ENCODE data around the gene BCL11A. TPM values are rescaled to one million over a fixed set of nuclear protein-coding genes. Genes with fewer than 3 reads are reported as not detected.
"Not testable (repeated sequence)": the region's sequence is repeated elsewhere in the genome, so short reads cannot be mapped to it uniquely, and the experiment has no call there.

BCL11A gene
- total RNA-seq, 2 experiments from 2014 or later: 2.3 to 3.3 TPM

DNA sequence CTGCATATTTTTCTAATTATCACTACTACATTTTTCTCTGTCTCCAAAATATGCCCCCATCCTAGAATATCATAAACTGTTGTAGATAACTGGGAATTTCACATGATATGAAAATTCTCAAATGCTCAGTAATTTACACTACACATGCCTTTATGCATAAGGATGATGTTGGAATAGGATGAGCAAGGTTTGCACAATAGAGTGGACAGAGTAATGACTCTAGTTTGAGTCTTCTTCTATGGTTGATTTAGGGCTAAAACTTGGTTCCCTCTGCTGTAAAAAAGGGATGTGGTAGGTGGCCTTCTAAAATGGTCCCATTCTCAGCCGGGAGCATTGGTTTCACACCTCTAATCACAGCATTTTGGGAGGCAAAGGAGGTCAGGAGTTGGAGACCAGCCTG, 129.9 kb downstream of the BCL11A start:
- Histone ChIP-seq H3K4me1 (ENCODE audit: insufficient read depth, low read length) (no peaks in the 10 kb centered on the region), H3K9me3 (ENCODE audit: control insufficient read depth in 1 of 2, insufficient read depth in 1 of 2, low read length in 2 of 2) (peaks cover 0 to 3% of the 10 kb centered on the region in 2 experiments), H3K36me3 (ENCODE audit: insufficient read depth, low read length) (no peaks in the 10 kb centered on the region), H3K27me3 (ENCODE audit: control insufficient read depth in 1 of 2, insufficient read depth in 2 of 2, low read length in 2 of 2) (peaks cover 0 to 2% of the 10 kb centered on the region in 2 experiments), H3K4me3 (ENCODE audit: low read length) (no peak overlapping the region), H3K27ac (ENCODE audit: low read depth in 1 of 2, low read length in 2 of 2) (no peak overlapping the region)
- intact Hi-C loops (cut with DNase I, micrococcal nuclease): no loop called here
- no peak overlapping the region for H3K27ac Mint-ChIP-seq
- no peaks in the 10 kb centered on the region for H3K36me3 Mint-ChIP-seq (ENCODE audit: low read depth)
- DNase-seq (no peak), ATAC-seq (ENCODE audit: poor library complexity) (no peak)
- no peaks in the 10 kb centered on the region for H3K27me3 Mint-ChIP-seq
- H3K9me3 Mint-ChIP-seq: no peaks in the 10 kb centered on the region
- H3K4me1 Mint-ChIP-seq (ENCODE audit: low read depth): no peaks in the 10 kb centered on the region
- TF ChIP-seq, protein P1, sequence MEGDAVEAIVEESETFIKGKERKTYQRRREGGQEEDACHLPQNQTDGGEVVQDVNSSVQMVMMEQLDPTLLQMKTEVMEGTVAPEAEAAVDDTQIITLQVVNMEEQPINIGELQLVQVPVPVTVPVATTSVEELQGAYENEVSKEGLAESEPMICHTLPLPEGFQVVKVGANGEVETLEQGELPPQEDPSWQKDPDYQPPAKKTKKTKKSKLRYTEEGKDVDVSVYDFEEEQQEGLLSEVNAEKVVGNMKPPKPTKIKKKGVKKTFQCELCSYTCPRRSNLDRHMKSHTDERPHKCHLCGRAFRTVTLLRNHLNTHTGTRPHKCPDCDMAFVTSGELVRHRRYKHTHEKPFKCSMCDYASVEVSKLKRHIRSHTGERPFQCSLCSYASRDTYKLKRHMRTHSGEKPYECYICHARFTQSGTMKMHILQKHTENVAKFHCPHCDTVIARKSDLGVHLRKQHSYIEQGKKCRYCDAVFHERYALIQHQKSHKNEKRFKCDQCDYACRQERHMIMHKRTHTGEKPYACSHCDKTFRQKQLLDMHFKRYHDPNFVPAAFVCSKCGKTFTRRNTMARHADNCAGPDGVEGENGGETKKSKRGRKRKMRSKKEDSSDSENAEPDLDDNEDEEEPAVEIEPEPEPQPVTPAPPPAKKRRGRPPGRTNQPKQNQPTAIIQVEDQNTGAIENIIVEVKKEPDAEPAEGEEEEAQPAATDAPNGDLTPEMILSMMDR (IDR thresholded peaks at IDR 0.05): no peak
- ChIA-PET POLR2A (no interaction called here), CTCF (no interaction called here)
- no peak overlapping the region for H3K4me3 Mint-ChIP-seq

DNA sequence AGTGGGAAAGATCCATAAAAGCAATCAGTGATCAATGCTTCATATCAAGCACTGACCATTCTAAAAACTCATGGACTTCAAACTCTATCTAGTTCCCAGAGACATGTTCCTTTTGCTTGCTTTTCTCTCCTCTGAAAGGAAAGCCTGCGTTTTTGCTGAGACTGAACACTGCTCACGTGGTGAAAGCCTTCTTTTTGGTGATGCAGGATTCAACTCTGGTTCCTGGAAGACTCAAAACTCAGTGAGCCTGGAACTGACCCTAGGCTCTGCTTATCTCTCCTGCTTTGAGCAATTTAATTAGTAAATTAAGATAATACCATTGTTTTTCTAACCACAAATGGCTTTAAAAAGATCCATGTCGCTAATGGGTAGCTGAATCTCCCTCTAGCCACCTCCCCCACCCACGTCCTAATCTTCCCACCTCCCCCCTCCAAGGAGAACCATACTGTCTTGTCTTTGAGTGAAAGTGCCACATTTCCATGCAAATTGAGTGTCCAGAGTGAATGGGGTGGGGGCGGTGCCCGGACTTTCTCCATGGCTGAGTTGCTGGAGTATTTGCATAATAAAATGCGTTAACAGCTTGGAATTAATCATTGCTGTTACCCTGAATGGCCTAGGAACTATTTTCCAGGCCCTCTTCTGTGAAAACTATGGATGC, 130.5 kb downstream of the BCL11A start:
- Mint-ChIP-seq H3K4me1 (ENCODE audit: low read depth) (no peaks in the 10 kb centered on the region), H3K27ac (no peak overlapping the region), H3K9me3 (no peaks in the 10 kb centered on the region), H3K27me3 (no peaks in the 10 kb centered on the region), H3K4me3 (no peak overlapping the region), H3K36me3 (ENCODE audit: low read depth) (no peaks in the 10 kb centered on the region)
- Histone ChIP-seq H3K9me3 (ENCODE audit: control insufficient read depth in 1 of 2, insufficient read depth in 1 of 2, low read length in 2 of 2) (no peaks in the 10 kb centered on the region), H3K27me3 (ENCODE audit: control insufficient read depth in 1 of 2, insufficient read depth in 2 of 2, low read length in 2 of 2) (peaks cover 0 to 2% of the 10 kb centered on the region in 2 experiments), H3K4me1 (ENCODE audit: insufficient read depth, low read length) (no peaks in the 10 kb centered on the region), H3K27ac (ENCODE audit: low read depth in 1 of 2, low read length in 2 of 2) (no peak overlapping the region), H3K36me3 (ENCODE audit: insufficient read depth, low read length) (no peaks in the 10 kb centered on the region), H3K4me3 (ENCODE audit: low read length) (no peak overlapping the region)
- TF ChIP-seq, protein P1 (IDR thresholded peaks at IDR 0.05): no peak
- ATAC-seq (ENCODE audit: poor library complexity) (no peak), DNase-seq (no peak)
- POLR2A ChIA-PET: no interaction called here
- intact Hi-C loops (cut with DNase I, micrococcal nuclease): no loop called here
- CTCF ChIA-PET: no interaction called here

DNA sequence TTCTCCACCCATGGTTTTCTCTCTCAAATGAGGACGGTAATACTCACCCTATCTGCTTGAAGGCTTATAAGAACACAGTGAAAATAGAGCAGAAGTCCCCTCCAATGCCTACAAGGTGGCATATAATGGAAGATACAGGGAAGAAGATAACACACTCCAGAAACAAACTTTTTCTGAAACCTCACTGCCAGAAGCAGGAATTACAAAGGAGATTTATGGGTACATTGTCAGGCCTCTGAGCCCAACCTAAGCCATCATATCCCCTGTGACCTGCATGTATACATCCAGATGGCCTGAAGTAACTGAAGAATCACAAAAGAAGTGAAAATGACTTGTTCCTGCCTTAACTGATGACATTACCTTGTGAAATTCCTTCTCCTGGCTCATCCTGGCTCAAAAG, 136.2 kb downstream of the BCL11A start:
- intact Hi-C loops (cut with DNase I, micrococcal nuclease); POLR2A ChIA-PET; H3K9me3 Mint-ChIP-seq; H3K36me3 ChIP-seq (ENCODE audit: insufficient read depth, low read length); H3K4me1 Mint-ChIP-seq (ENCODE audit: low read depth); CTCF ChIA-PET; DNase-seq; H3K4me3 ChIP-seq (ENCODE audit: low read length); H3K27ac ChIP-seq (ENCODE audit: low read depth in 1 of 2, low read length in 2 of 2); H3K4me1 ChIP-seq (ENCODE audit: insufficient read depth, low read length); H3K4me3 Mint-ChIP-seq; H3K36me3 Mint-ChIP-seq (ENCODE audit: low read depth); H3K9me3 ChIP-seq (ENCODE audit: control insufficient read depth in 1 of 2, insufficient read depth in 1 of 2, low read length in 2 of 2); H3K27me3 Mint-ChIP-seq; H3K27me3 ChIP-seq (ENCODE audit: control insufficient read depth in 1 of 2, insufficient read depth in 2 of 2, low read length in 2 of 2); H3K27ac Mint-ChIP-seq; ATAC-seq (ENCODE audit: poor library complexity): not testable (repeated sequence)

All from CD4-positive, alpha-beta T cell (primary cell).